ENCODE data around the gene TIAM2.
"Not testable (repeated sequence)": the region's sequence is repeated elsewhere in the genome, so short reads cannot be mapped to it uniquely, and the experiment has no call there.

TIAM2 gene

DNA sequence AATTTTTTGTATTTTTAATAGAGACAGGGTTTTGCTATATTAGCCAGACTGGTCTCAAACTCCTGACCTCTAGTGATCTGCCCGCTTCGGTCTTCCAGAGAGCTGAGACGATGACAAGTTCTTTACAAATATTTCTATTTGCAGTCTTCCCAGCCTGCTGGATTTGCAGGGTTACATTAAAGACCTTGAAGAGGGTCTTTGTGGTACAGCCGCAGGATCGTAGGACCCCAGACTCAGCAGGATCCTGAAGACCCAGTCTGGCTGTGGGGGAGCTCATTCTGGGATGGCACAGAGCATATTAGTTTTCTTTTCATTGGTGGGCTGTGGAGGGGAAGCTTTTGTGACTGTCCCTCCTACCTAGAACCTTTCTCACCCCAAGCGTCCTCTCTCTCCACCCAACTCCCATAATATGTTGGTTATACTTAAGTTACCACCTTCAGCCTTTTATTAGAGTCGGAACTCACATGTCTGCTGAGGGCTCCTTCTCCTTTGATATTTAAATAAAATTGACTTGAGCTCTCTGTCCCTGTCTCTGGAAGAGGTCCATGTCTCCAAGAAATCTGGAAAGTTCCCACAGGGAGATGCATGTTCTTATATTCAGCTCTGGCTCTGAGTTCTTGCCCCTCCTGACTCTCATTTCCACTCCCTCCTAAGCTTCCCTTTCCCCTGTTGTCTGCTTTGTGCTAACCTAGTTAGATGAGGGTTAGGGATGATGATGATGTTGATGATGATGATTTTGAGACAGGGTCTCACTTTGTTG lies 72.0 kb downstream of the TIAM2 start:
- DNase-seq: no peak

DNA sequence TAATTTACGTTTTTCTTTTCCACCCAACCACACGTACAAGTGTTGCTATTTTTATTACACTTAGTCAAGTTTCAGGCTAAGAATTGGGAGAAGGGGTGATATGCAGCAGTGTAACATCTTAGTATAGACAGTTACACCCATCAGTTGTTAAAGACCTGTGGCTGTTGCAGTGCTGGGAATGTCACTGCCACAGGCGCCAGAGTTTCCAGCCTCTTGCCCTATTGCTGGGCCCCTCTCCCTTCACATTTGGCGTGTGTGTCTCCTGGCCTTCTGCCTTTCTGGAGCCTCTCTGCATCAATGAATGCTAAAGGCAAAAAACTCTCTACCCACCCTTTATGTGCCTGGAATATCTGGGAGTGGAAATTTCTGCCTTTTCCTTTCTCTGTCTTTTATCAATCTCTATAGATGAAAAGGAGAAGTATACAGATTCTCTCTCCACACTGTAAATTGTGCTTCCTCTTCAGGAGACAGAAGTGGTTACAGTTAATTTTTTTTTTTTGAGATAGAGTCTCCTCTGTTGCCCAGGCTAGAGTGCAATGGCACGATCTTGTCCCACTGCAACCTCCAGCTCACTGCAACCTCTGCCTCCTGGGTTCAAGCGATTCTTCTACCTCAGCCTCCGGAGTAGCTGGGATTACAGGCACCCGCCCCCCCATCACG lies 73.0 kb downstream of the TIAM2 start:
- no peak for DNase-seq

DNA sequence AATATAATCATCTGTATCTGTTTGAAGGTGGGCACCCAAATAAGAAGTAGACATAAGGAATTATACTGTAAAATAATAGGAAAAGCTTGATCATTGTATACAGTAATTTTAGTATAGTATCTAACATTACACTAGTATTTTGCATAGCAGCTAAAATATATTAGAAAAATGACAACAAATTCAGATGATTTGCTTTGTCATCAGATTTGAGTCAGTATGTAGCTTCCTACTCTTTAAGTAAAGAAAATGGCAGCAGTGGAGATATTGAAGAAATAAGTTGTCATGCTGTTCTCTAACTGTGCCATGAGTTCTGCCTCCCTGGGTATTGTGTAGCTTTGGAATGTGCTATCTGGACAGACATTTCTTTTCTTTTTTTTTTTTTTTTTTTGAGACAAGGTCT lies 74.4 kb downstream of the TIAM2 start:
- DNase-seq: no peak

DNA sequence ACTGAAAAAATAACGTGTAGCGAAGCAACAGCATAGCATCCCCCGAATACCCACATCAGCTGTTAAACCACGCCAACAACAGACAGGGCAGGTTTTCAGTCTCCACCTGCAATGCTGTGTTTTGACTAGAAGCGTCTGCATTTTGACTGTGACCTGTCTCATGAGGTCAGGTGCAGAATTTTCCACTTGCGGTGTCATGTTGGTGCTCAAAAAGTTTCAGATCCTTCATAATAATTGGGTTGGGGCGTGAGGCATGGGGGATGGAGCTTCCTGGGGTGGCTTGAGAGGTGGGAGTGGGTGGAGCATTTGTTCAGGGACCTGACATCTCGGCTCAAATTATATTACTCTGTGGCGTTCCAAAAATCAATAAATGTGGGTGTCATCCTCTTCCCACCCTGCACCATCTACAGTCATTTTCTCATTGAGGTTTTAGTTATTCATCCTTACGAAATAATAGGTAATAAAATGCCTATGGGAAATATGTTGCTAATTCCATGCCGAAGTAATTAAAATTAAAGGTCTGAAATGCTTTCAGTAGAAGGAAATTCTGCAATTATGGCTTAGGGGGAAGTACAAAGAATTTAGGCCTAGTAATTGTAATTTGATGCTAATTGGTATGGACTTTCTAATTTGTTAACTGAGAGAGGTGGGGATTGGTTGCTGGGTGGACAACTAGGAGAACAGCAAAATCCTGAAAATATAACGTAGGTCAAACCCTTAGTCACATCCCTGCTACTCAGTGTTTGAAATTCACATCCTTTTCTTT lies 81.0 kb downstream of the TIAM2 start:
- no peak for DNase-seq

DNA sequence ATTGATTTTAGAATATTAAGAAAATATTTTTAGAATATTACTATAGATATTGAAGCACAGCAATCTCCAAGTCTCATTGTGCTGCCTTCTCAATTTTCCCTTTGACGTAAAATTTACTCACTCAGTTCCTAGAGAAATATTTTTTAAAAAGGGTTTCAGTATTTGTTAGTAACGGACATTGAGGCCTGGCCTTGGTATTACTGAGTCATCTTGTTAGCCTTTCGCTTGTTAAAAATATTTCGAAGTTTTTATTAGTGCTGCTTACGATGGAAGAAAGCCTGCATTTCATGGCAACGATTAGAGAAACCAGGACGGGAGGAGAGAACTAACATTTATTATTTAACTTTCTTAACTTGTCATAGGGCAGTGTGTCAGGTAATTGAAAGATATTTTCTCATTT lies 82.2 kb downstream of the TIAM2 start:
- DNase-seq: no peak

DNA sequence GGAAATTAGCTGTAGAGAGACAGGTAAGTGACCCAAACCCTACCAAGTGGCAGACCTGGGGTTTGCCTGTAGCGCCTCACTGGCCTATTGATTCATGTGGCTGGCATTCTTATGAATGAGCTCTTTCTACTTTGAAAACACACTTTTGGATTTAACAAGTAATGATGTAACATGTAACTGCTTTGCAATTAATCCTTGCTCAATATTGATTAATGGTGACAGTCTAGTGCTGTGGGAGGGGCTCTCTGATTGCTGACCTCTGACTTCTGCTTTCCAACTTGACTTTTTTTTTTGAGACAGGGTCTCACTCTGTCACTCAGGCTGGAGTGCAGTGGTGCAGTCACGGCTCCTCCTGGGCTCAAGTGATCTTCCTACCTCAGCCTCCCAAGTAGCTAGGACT lies 82.7 kb downstream of the TIAM2 start:
- DNase-seq: no peak

DNA sequence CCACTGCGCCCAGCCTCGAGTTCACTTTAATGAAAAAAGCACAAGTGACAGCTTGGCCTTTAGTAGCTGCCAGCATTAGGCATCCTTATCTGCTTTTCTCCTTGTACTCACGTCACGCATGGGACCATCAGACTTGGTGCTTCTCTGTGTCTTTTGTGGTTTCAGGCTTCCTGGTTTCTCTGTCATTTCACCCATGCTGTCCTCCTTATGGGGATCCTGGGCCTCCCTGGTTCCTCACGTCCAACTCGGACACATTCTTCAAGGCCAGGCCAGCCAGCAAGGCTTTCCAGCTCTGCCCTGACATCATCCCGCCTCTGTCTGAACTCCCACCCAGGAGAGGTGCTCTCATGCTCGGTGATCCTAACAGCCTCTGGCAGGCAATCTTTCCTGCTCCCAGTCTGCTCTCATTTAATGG lies 83.2 kb downstream of the TIAM2 start:
- DNase-seq: no peak

DNA sequence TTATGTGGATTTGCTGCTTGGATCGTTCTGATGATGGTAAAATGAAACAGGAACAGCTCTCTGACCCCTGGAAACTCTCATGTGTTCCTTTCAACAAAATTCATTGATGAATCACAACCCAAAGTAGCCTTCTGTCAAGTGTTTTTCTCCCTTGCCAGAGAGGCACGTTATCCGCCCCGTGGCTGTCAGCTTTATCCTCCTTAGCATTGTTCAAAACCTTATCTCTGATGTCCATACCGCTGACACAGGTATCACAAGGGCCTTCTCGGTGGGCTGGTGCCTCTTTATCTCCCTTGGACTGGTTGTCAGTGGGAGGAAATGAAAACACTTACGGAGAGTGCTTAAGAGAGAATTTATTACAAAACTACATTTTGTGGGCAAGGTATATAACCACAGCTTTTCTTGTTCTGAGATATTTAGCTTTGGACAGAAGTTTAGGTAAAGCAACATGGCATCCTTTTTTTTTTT lies 84.9 kb downstream of the TIAM2 start:
- DNase-seq: no peak

DNA sequence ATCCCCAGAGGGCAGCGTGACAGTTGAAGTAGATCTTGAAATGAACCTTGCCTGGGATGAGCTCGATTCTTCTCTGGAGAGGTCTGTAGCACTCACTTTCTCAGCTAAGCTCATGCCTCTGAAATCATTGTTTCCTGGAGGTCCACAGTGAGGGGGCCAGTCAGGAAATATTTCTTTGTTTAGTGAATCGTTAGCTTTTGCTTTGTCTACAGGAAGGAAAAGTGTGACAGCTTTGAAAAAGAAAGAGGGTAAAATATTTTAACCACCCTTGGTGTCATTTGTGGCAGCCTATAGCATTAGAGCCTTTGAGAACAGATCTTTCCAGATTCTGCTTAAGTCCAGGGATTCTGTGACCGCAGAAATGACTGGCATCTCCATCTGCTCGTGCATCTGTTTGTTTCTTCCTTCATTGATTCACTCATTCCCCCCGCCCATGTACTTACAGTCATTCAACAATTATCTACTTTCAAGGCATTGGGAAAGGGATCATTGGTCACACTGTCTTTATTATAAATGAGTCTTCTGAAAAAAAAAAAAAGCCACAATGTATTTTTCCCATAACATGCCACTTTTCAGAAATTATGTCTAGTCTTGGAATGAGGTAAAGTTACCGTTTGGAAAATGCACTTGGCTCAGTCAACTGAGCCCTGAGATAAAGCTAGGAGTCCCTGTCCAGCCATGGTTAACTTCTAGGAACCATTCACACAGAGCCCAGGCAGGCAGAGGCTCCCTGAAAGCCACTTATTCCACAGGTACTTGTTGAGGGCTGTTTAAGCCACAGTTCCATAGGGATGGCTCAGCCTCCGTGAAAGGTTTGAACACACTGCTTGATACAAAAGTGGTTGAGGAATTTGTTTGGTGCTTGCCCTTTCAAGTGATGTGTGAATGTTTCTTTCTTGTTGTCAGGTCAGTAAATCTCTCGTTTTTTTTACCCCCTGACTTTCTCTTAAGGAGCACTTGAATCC lies 86.0 kb downstream of the TIAM2 start:
- no peak for DNase-seq

DNA sequence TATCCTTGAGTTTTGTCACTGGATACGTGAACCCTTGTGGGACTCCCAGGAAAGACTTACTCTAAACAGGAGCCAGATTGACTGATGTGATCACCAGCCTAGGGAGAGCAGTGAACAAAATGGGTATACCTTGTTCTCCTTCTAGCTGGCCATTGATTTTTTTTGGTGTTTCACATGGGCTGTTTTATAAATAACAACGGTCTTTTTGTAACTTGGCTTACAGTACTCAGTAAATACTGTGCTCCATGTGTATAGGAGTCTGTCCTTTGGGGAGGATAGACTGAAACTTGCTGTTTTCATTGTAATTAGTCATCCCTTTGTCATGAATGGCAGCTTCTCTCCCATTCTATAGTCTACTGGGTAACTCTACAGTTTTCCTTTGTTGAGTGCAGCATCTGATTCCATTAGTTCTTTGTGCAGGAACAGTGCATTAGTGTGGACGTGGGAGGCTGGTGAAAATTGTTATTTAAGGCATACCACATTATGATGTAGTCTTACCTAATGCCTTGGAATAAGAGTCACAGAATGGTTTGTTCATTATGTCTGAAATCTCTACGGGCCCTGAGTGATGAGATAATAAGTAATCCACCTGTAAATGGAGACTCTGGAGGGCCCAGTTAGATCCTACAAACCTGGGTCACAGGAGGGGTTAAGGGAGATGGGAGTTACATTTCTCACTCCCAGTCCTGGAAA lies 89.5 kb downstream of the TIAM2 start:
- no peak for DNase-seq

DNA sequence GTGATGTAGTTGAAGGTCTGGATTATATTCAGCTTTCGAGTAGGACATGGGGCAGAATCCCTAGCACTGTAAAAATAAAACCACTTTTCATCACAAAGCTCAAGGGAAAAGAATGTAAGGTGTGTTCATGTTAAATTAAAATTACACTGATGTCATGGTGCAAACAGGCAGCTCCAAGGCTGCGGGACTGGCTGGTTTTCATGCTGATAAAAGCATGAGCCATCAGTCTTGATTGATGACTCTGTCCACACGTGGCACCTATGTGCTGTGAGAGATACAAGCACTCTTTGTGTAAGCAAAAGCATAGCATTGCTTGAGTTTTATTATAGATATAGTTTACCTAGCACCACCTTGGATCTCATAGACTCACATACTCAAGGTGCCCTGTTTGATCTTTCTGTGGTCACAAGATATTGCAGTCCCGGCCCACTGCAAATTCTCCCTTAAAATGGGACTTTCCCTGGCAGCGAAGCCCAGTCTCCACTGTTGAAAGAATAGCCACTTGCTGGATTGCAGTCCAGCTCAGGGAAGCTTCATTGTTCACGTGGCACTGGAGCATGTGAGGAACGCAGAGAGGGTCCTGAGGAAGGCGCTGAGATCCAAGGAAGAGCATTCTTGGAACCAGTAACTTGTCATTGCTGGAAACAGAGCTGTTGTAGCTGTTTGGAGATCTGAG lies 90.6 kb downstream of the TIAM2 start:
- DNase-seq: no peak

DNA sequence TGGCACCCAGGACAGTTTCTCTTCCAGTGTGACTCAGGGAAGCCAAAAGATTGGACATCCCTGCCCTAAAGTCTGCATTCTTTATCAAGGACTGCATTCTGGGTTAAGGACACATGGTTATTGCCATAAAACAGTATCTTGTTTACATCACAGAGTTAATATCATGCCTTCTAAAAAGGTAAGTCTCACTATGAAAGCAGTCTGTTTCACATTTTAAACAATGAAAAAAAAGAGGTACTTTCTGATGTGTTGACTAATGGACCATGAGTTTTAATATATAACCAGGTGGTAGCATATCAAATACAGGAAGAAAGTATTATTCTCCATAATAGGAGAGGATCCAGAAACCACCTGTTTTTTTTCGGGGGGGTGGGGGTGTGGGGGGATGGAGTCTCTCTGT lies 93.7 kb downstream of the TIAM2 start:
- no peak for DNase-seq

DNA sequence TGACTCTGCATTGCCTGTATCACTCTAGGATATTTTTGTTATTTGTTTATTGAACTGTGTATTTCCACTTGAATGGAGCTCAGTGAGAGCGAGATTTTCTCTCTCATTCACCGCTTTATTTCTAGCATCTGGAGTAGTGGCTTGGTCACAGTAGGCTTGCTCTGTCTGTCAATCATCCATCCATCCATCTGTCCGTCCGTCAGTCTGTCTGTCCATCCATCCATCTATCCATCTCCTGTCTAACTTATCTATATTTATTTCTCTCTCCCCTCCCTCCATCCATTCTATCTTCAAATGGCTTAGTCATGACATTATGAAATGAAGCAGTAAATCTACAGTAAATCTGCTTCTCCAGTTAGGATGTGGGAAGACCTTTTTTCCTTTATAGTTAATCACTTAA lies 94.6 kb downstream of the TIAM2 start:
- DNase-seq: no peak

DNA sequence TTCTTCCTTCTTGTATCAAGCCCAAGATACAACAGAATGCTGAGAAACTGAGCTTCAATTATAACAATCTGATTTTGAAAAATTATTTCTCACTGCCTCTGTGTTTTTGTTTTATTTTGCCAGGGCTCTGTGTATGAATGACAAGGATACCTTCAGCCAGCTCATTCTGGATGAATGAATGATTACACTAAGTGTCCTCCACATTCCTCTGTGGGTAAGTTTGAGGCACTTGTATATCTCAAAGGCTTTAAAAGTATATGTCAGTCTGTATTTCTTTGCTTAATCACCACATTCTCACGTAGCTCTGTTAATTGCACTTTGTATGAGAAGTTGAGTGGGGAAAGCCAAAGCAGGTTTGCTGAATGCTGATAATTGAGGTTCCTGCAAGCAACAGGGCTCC lies 95.1 kb downstream of the TIAM2 start:
- no peak for DNase-seq

DNA sequence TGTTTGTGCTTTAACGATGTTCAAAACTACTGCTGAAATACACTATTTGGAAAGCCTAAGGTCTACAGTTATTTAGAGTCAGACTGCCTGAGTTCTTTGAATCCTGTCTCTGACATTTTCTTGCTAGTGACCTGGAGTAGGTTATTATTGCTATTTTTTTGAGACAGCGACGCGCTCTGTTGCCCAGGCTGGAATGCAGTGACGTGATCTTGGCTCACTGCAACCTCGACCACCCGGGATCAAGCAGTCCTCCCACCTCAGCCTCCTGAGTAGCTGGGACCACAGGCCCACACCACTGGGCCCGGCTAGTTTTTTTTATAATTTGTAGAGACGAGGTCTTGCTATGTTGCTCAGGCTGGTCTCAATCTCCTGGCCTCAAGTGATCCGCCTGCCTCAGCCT lies 96.6 kb downstream of the TIAM2 start:
- DNase-seq: no peak

DNA sequence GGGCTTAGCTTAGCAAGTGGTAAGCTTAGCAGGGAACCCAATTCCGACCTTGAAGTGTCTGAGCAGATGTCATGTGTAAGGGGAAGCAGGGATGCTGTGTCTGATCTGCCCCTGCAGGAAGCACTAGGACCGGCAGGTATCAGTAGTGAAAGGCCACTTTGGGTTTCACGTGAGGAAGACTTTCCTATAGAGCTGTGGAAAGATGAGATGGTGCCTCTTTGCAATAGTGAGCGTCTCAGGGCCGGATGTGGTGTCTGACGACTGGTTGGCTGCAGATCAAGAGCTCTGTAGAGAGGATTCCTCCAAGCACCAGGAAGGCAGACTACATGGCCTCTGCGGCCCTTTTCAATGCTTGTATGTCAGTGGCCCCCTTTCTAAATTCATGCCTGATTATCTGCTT lies 98.3 kb downstream of the TIAM2 start:
- peak; percentile 29 for DNase-seq

DNA sequence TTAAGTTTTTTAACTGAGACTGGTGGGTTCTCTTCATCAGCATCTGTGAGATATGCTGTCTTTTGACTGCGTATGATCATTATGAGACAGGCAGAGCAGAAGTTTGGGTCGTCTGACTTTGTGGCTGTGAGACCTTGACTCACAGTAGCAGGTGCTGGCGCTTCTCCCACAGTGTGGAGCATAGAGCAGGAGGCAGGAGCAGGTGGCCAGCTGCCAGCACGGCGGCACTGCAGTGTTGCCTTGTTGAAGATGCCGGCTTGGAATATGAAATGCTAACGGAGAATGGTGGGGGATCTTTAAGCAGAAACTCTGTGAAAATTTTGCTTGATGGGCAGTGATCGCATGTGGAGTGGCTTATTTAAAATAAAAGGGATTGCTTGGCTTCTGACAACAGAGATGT lies 105.0 kb downstream of the TIAM2 start:
- no peak for DNase-seq

DNA sequence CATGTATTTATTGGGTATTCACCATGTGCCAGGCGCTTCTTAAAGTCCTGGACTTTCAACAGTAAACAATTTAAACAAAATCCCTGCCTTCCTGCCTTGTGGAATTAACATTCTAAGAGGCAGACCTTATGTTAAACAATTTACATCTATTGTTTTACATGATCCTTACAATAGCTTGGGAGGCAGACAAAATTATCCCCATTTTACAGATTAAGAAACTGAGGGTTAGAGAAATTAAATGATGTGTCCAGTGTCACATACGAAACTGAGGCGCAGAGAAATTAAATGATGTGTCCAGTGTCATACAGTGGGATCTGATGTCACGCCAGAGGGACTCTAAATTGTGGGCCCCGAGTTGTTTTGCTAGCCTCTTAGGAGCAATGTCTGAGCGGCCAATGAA lies 105.5 kb downstream of the TIAM2 start:
- no peak for DNase-seq

DNA sequence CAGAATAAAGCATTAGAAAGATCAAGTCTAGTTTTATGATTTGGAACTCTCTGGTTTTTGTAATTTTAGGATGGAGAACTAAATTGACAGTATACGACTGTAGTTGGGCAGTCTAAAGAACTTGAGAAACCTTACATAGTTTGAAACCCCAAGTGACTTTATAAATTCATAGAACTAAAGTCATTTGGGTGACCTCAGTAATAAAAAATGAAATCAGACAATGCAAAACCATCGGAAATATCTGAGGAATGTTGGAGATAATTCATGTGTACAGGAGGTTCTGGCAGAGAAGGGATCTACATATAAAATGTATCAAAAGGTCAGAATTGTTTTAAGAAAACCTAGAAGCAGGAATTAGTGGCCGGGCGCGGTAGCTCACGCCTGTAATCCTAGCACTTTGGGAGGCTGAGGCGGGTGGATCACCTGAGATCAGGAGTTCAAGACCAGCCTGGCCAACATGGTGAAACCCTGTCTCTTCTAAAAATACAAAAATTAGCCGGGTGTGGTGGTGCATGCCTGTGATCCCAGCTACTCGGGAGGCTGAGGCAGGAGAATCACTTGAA lies 108.0 kb downstream of the TIAM2 start:
- DNase-seq: not testable (repeated sequence)

DNA sequence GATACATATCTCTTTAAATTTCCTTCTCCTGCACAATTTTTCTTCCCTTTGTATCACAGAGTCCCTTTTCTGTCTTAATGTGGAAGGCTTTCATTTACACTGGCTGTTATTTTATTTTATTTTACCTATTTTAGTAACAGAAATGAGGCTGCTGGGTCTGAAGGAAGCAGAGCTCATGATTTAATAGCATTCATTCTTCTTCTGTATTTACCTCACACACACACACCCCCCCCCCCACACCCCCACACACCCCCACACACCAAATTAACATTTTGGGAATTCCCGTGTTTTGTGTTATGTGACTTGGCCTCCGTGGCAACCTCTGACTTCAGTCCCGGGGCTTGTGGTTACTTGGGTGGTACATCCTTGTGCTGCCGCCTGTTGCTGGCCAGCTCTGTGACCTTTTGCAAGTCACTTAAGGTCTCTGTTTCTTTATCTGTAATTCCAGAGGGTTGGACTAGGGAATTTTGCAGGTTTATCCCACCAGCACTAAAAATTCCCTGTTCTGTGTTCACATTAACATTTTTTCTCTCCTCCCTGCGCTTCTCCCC lies 108.8 kb downstream of the TIAM2 start:
- peak; percentile 22 for DNase-seq

Measured in activated CD8-positive, alpha-beta memory T cell treated with anti-CD3 and anti-CD28 coated beads, Interleukin-2, amount 50 U/mL, for 4 hours (primary cell).